Tongue (tissue), 3 donors: ENCODE data around the gene SBF2. TPM values are rescaled to one million over a fixed set of nuclear protein-coding genes. Genes with fewer than 3 reads are reported as not detected.

Experiments used
- DNase-seq: peaks from one replicate; pipeline ENCODE4 v3.0.0-alpha.2; 2015
- small RNA-seq: library from RNA; depleted of rRNA; stranded (forward); fragments of <200 nt; gene quantifications from one replicate; pipeline ENCODE3, GENCODE V24; 2014; ENCODE audit warnings: low replicate concordance
- total RNA-seq: library from RNA; depleted of rRNA; stranded (reverse); fragments of >200 nt; gene quantifications from one replicate; pipeline ENCODE4 v1.2.3, GENCODE V29; 2014

Gene SBF2
- total RNA-seq, 1 donor from 2014 or later: 54.8 TPM

GRCh38 chr11:9739123-9739900 is 554.7 kb downstream of the SBF2 start:
- DNase-seq: no peak

DNA sequence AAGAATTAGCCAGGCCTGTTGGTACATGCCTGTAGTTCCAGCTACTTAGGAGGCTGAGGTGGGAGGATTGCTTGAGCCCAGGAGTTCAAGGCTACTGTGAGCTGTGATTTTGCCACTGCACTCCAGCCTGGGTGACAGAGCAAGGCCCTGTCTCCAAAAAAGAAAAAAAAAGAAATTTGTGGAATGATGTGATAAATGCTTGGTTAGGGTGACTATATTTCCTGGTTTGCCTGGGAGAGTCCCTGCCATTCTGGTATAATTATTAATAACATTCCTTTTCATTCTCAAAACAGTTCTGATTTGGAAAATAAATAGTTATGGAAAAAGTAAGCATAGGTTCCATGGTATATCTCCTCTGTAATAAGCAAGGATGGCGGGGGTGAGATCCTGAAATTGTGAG is 555.3 kb downstream of the SBF2 start:
- DNase-seq: no peak

DNA sequence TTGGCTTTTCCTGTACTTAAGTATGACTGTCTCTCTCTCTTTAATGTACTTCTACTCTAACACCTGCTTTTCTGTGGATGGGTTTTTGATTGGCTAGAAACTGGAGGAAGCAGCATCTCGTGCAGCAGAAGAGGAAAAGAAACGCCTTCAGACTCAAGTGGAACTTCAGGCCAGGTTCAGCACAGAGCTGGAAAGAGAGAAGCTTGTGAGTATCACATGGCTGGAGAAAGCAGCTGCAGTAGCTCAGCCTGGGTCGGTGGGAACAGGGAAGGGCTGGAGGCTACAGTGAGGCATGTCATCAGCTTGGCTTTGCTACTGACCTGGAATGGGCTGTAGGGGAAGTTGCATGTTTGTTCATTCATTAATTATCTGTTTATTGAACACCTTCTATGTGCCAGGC is 555.9 kb downstream of the SBF2 start:
- DNase-seq: peak; percentile 67

- no peak for DNase-seq
Measured at GRCh38 chr11:9736365-9736764, 557.7 kb downstream of the SBF2 start.

GRCh38 chr11:9735919-9736318 is 558.1 kb downstream of the SBF2 start:
- no peak for DNase-seq

DNA sequence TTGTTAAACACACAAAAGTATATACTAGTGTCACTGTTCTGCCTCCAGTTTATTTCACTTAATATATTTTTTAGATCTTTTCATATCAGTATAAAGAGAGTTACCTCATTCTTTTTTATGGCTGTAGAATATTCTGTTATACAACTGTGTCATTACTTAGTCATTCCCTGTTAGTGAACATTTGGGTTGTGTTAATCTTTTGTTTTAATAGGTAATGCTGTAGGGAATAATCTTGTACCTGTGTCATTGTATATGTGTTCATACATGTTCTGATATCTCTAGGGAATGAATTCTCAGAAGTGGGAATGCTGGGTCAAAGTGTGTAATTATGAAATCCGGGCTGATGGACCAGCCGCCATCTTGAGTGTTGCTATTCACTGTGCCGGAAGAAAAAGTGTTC is 558.8 kb downstream of the SBF2 start:
- DNase-seq: no peak

- no peak for DNase-seq
Measured at GRCh38 chr11:9733212-9733611, 560.8 kb downstream of the SBF2 start.

DNA sequence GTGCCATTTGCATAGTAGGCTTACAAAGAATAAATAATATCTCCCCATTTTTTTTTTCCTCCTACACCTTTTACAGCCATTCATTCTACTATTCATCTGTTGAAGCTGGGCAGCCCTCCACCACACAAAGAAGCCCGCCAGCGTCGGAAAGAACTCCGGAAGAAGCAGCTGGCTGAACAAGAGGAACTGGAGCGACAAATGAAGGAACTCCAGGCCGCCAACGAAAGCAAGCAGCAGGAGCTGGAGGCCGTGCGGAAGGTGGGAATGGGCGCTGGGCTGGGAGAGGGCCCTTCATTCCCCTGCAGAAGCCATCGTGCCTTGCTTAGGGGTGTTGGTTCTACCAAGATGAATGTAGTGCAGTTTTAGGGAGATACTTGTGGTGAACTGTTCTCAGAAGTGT is 561.6 kb downstream of the SBF2 start:
- no peak for DNase-seq

DNA sequence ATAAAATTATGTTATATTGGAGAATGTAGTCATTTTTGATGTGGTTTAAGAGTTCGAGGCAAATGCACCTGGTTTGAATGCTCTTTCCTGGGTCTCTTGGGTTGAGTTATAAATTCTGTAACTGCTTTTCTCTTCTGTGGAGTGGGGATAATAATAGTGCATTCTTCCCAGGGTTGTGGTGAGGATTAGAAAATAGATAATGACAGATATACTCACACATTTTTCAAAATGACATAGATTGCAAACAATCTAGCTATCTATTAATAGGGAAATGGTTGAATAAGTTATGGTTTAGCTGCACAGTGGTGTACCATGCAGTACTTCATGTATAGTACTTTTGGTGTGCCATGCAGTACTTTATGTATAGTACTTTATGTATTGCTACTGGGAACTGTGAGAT is 562.8 kb downstream of the SBF2 start:
- DNase-seq: no peak

Small RNA genes lying within 50 kb of the gene (small RNA-seq; reads per million reads assigned to genes)
- gene AC080023.2: not detected
- gene RNU7-28P: not detected

Other genes with a start within 250 kb of the SBF2 start
- gene ADM, start 10.9 kb upstream of the SBF2 start, total RNA-seq: 51.2 TPM
- 7.6 TPM for gene AMPD3, start 161.0 kb upstream of the SBF2 start, total RNA-seq
- gene RNF141, start 247.0 kb upstream of the SBF2 start, total RNA-seq: 41.9 TPM